ENCODE measurements around the gene FGD2.
A peak's percentile ranks its signal among the peaks of the same experiment; 100 is the strongest.

FGD2 gene

DNA sequence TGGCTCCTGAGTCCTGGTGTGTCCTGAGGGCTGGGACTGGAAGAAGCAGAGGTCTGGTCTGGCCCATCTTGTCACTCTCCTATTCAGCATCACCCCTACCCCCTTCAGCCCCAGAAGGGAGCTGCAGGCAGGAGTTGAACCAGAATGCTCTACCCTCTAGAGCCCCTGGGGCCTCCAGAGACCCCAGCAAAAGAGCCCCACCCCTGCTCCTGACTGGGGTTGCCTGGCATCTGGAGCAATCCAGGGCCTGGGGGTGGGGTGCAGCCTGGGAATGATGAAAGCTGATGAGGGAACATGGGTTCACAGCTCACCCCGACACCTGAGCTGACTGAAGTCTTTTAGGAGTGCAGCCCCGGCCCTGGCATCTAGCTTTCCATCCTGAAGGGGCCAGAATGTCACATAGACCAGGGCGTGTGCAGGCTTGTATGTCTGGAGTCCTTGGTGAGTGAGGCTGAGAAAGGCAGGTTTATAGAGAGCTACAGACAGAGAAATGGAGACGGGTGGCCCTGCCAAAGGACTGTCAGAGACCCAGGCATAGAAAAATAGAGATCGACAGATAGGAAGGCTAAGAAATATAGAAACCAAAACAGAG, 12.2 kb downstream of the FGD2 start:
- H3K9ac ChIP-seq (ENCODE audit: low read depth, low read length): peak overlapping the region; percentile 36
- peaks cover 45% of the 10 kb centered on the region for H3K4me1 ChIP-seq (ENCODE audit: insufficient read depth, low read length)
- no peaks in the 10 kb centered on the region for H3K36me3 ChIP-seq (ENCODE audit: insufficient read depth, low read length)
- DNase-seq (no peak), ATAC-seq (ENCODE audit: insufficient read depth, low read depth) (peak; percentile 8; the same call in 2 of the 3 replicates)
- no peaks in the 10 kb centered on the region for H3K27me3 ChIP-seq (ENCODE audit: insufficient read depth, low read length, poor library complexity)
- no peaks in the 10 kb centered on the region for H3K9me3 ChIP-seq (ENCODE audit: insufficient read depth, low read length, severe bottlenecking)
- H3K27ac ChIP-seq (ENCODE audit: low read length): peak overlapping the region; percentile 73
- H3K4me2 ChIP-seq (ENCODE audit: insufficient read depth, low read length): peak overlapping the region; percentile 46
- TF ChIP-seq EZH2 (IDR thresholded peaks at IDR 0.05; ENCODE audit: borderline replicate concordance, low read depth, low read length, severe bottlenecking) (no peak), CTCF (IDR thresholded peaks at IDR 0.05; ENCODE audit: borderline replicate concordance, extremely low read depth, low read length, poor library complexity, severe bottlenecking) (no peak)
- H3K4me3 ChIP-seq (ENCODE audit: low read depth in 1 of 2, low read length in 2 of 2): peak overlapping the region in 1 of 2 experiments; percentile 5; a peak in 1 of 4 replicates
- peak overlapping the region; percentile 87 for H2AFZ ChIP-seq (ENCODE audit: low read depth, low read length)
- H4K20me1 ChIP-seq (ENCODE audit: insufficient read depth, low read length): no peaks in the 10 kb centered on the region
- no peaks in the 10 kb centered on the region for H3K79me2 ChIP-seq (ENCODE audit: insufficient read depth, low read length)

DNA sequence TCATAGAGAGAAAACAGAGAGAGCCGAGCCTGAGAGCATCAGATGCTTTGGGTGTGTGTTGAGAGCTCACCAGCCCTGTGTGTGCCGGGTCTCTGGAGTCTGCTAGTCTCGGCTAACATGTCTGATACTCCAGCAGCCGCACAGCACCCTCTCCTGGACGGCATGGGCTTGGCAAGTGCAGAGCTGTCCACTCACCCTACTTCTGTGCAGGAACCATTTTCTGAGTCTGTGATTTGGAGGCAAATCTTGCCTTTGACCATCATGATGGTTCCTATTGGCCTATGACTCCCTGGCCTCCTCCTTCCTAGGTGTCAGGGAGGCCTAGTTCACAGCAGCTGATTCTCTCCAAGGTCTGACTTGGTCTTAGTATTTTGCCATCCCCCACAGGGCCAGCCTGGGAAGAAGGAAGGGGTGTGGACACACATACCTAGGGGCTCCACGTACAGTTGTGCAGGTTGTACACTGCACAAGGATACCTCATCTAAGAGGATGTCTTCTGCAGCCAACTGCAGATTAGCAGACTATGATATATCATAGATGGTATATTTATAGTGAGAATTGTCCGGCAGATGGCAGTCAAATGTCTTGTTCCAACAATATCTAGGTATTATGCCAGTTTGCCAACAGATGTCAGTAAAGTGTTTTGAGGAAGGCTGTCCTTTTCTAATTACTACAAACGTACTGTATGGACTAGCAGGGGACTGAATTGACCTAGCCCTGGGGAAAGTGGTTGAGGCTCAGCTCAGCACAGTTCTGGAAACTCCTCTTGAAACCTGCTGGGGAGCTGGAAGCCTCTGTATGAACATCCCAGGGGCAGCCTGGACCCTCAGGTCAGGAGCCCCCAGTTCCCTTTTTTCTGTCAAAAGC, 13.0 kb downstream of the FGD2 start:
- peak overlapping the region; percentile 73 for H3K27ac ChIP-seq (ENCODE audit: low read length)
- H2AFZ ChIP-seq (ENCODE audit: low read depth, low read length): peak overlapping the region; percentile 87
- peak overlapping the region; percentile 36 for H3K9ac ChIP-seq (ENCODE audit: low read depth, low read length)
- no peaks in the 10 kb centered on the region for H3K79me2 ChIP-seq (ENCODE audit: insufficient read depth, low read length)
- H3K4me3 ChIP-seq (ENCODE audit: low read depth in 1 of 2, low read length in 2 of 2): peak overlapping the region in 1 of 2 experiments; percentile 13; a peak in 1 of 4 replicates
- no peaks in the 10 kb centered on the region for H3K36me3 ChIP-seq (ENCODE audit: insufficient read depth, low read length)
- ATAC-seq (ENCODE audit: insufficient read depth, low read depth) (peak; percentile 88), DNase-seq (peak; percentile 94)
- no peaks in the 10 kb centered on the region for H3K9me3 ChIP-seq (ENCODE audit: insufficient read depth, low read length, severe bottlenecking)
- peaks cover 52% of the 10 kb centered on the region for H3K4me1 ChIP-seq (ENCODE audit: insufficient read depth, low read length)
- H4K20me1 ChIP-seq (ENCODE audit: insufficient read depth, low read length): no peaks in the 10 kb centered on the region
- TF ChIP-seq EZH2 (IDR thresholded peaks at IDR 0.05; ENCODE audit: borderline replicate concordance, low read depth, low read length, severe bottlenecking) (no peak), CTCF (IDR thresholded peaks at IDR 0.05; ENCODE audit: borderline replicate concordance, extremely low read depth, low read length, poor library complexity, severe bottlenecking) (peak; percentile 93)
- no peaks in the 10 kb centered on the region for H3K27me3 ChIP-seq (ENCODE audit: insufficient read depth, low read length, poor library complexity)
- H3K4me2 ChIP-seq (ENCODE audit: insufficient read depth, low read length): peak overlapping the region; percentile 46

DNA sequence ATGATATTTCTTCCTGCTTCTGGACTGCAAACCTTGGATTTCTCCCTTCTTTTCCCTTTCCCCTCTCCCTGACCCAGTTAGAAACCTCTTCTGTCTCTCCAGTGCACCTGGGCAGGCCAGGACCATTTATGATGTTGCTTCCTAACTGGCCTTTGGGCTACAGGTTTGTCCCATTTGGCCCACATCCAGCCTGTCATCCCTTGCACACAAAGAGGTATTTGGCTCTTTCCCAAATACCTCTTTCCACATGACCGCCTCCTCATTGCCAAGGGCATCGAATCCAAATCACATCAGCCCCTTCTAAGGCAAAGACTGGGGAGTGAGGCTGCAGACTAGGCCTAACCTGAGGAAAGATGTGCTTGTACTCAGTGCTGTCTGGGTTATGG, 13.6 kb downstream of the FGD2 start:
- Histone ChIP-seq H3K9me3 (ENCODE audit: insufficient read depth, low read length, severe bottlenecking) (no peaks in the 10 kb centered on the region), H3K4me1 (ENCODE audit: insufficient read depth, low read length) (peaks cover 54% of the 10 kb centered on the region), H3K79me2 (ENCODE audit: insufficient read depth, low read length) (no peaks in the 10 kb centered on the region), H3K4me2 (ENCODE audit: insufficient read depth, low read length) (no peak overlapping the region; the same call in 1 of the 2 replicates), H3K36me3 (ENCODE audit: insufficient read depth, low read length) (no peaks in the 10 kb centered on the region), H3K4me3 (ENCODE audit: low read depth in 1 of 2, low read length in 2 of 2) (no peak overlapping the region), H3K27ac (ENCODE audit: low read length) (peak overlapping the region; percentile 73), H3K9ac (ENCODE audit: low read depth, low read length) (peak overlapping the region; percentile 24), H2AFZ (ENCODE audit: low read depth, low read length) (peak overlapping the region; percentile 52), H4K20me1 (ENCODE audit: insufficient read depth, low read length) (no peaks in the 10 kb centered on the region), H3K27me3 (ENCODE audit: insufficient read depth, low read length, poor library complexity) (no peaks in the 10 kb centered on the region)
- no peak for ATAC-seq (ENCODE audit: insufficient read depth, low read depth)
- DNase-seq: no peak
- TF ChIP-seq CTCF (IDR thresholded peaks at IDR 0.05; ENCODE audit: borderline replicate concordance, extremely low read depth, low read length, poor library complexity, severe bottlenecking): no peak
- no peak for TF ChIP-seq EZH2 (IDR thresholded peaks at IDR 0.05; ENCODE audit: borderline replicate concordance, low read depth, low read length, severe bottlenecking)

Measured in DND-41 (cell line).